GM12878 (cell line): ENCODE data around the gene ZNF469. TPM values are rescaled to one million over a fixed set of nuclear protein-coding genes. Genes with fewer than 3 reads are reported as not detected.

Source experiments
- ATAC-seq: fragments of 200-7000 bp; cut with Tn5 transposase; 3 replicates; pipeline ENCODE4 v1.9.1; 2020; ENCODE audit warnings: mild to moderate bottlenecking, moderate library complexity
- BruUV-seq: library from RNA; stranded (reverse); fragments of 400-500 nt; replicated peaks from 2 replicates; lab custom pipeline; 2021; lab: Mats Ljungman, UMichigan
- CTCF ChIA-PET: fragments of 300-600 bp; sonication (Branson Sonifier 250); formaldehyde crosslinking; extraction: SDS; loops from one replicate; lab custom pipeline; 2021; ENCODE audit warnings: inconsistent platforms; lab: Yijun Ruan, JAX
- POLR2A ChIA-PET: fragments of 350-600 bp; formaldehyde crosslinking; extraction: SDS; loops from one replicate; lab custom pipeline; 2021; ENCODE audit warnings: inconsistent platforms; lab: Charles Lee
- RAD21 ChIA-PET: fragments of 300-600 bp; sonication (Branson Sonifier 250); formaldehyde crosslinking; loops from one replicate; lab custom pipeline; 2023; ENCODE audit warnings: antibody characterized with exemption; ENCODE audit not compliant: unreplicated experiment; lab: Charles Lee
- SMC1A ChIA-PET: fragments of 300-600 bp; sonication (Branson Sonifier 250); formaldehyde crosslinking; loops from one replicate; lab custom pipeline; 2023; ENCODE audit not compliant: unreplicated experiment, uncharacterized antibody; lab: Charles Lee
- DNase-seq: peaks from one replicate; pipeline ENCODE4 v3.0.0-alpha.2; 2011; ENCODE audit warnings: low read depth, low spot score
- FAIRE-seq: peaks from 3 replicates; lab custom pipeline; 2011; peaks lifted over from hg19 to GRCh38; lab: Jason Lieb, UNC
- H2AFZ ChIP-seq: 2 replicates; pipeline ENCODE4 v1.6.0; 2011; ENCODE audit warnings: low read depth, low read length, control low read depth; ENCODE audit not compliant: control insufficient read depth
- H3K27ac ChIP-seq: 2 replicates; pipeline ENCODE4 v1.5.1; 2011; ENCODE audit warnings: control low read depth; ENCODE audit not compliant: control insufficient read depth, insufficient read depth
- H3K27me3 ChIP-seq, 2 experiments: replicated peaks in 1 of 2; 2 replicates each; pipeline versions ENCODE4 v1.6.0 to v1.6.1; 2011; ENCODE audit warnings: low read length in 1 of 2; ENCODE audit not compliant: control insufficient read depth in 2 of 2, insufficient read depth in 2 of 2
- H3K36me3 ChIP-seq, 2 experiments: 2 replicates each; pipeline ENCODE4 v1.5.1; 2011; ENCODE audit warnings: low read length in 1 of 2; ENCODE audit not compliant: control insufficient read depth in 2 of 2, insufficient read depth in 2 of 2
- H3K4me1 ChIP-seq: 2 replicates; pipeline ENCODE4 v1.6.1; 2011; ENCODE audit warnings: mild to moderate bottlenecking, low read length, moderate library complexity, mixed read lengths; ENCODE audit not compliant: control insufficient read depth, insufficient read depth
- H3K4me2 ChIP-seq: 2 replicates; pipeline ENCODE4 v1.6.0; 2011; ENCODE audit warnings: control low read depth; ENCODE audit not compliant: control insufficient read depth, insufficient read depth
- H3K4me3 ChIP-seq: fragments of 200-600 bp; sonication (generic); 2 replicates; pipeline ENCODE4 v1.5.1; 2016
- H3K79me2 ChIP-seq: 2 replicates; pipeline ENCODE4 v1.6.0; 2011; ENCODE audit warnings: low read length; ENCODE audit not compliant: control insufficient read depth, insufficient read depth
- H3K9ac ChIP-seq: 2 replicates; pipeline ENCODE4 v1.8.0; 2011; ENCODE audit warnings: low read length, control low read depth, mixed read lengths; ENCODE audit not compliant: control insufficient read depth, insufficient read depth
- H3K9me3 ChIP-seq: replicated peaks from 3 replicates; pipeline ENCODE4 v1.5.1; 2011; ENCODE audit warnings: mild to moderate bottlenecking, low read length; ENCODE audit not compliant: control insufficient read depth, insufficient read depth
- H4K20me1 ChIP-seq: 2 replicates; pipeline ENCODE4 v1.6.0; 2011; ENCODE audit not compliant: control insufficient read depth, insufficient read depth
- CBX5 ChIP-seq: sonication (generic); IDR thresholded peaks from 2 replicates; pipeline ENCODE4 v1.6.1; 2016; ENCODE audit warnings: low read depth, moderate library complexity, mild to moderate bottlenecking, inconsistent platforms
- CUX1 ChIP-seq: IDR thresholded peaks from 2 replicates; pipeline ENCODE4 v1.6.1; 2012; ENCODE audit warnings: improper control_type of control experiment, low read depth, low read length; ENCODE audit not compliant: insufficient replicate concordance
- FOS ChIP-seq: IDR thresholded peaks from 3 replicates; pipeline ENCODE4 v1.6.1; 2011; ENCODE audit warnings: borderline replicate concordance; ENCODE audit not compliant: insufficient read length; ENCODE audit errors: extremely low read depth
- NR2C1 ChIP-seq: fragments of 450-650 bp; IDR thresholded peaks from 2 replicates; pipeline ENCODE4 v1.6.1; 2017; ENCODE audit warnings: antibody characterized with exemption, mild to moderate bottlenecking, moderate library complexity
- NR2C2 ChIP-seq: IDR thresholded peaks from 2 replicates; pipeline ENCODE4 v1.6.1; 2011; ENCODE audit warnings: borderline replicate concordance, low read depth; ENCODE audit not compliant: control insufficient read depth, insufficient read length
- WGBS: methylation state at CpG from one replicate; pipeline ENCODE4 v1.1.6; 2016; ENCODE audit warnings: low lambda C conversion rate; ENCODE audit not compliant: insufficient replicate concordance, insufficient coverage; ENCODE audit errors: missing lambda C conversion rate; 5-methylcytosine and 5-hydroxymethylcytosine counted together
- in situ Hi-C: fragments of 300-500 bp; cut with MboI; formaldehyde crosslinking; loops from 9 replicates; pipeline ENCODE4 v1.14.3; 2018; ENCODE audit warnings: mixed read lengths
- intact Hi-C: fragments of 100-400 bp; cut with micrococcal nuclease; formaldehyde crosslinking; loops from one replicate; pipeline ENCODE4 v1.14.2; 2022; ENCODE audit not compliant: unreplicated experiment
- polyA plus RNA-seq, 11 experiments: library from polyadenylated mRNA; depleted of rRNA in 4 of 11; unstranded in 6 of 11; stranded (reverse) in 5 of 11; fragments of >200 nt; fragmentation: Nextera tagmentation in 4 of 11; fragmentation: Illumina TruSeq in 1 of 11; extraction: Ambion mirVana in 4 of 11; extraction: Trizol in 1 of 11; gene quantifications; 1 replicate in 1 of 11; 2 replicates in 10 of 11; pipeline versions ENCODE4 v1.2.1 to v1.2.3, GENCODE V29; 2011 to 2016; ENCODE audit warnings: inconsistent platforms in 2 of 11, missing spikeins in 2 of 11, low read depth in 1 of 11
- total RNA-seq, 4 experiments: library from RNA; depleted of rRNA in 3 of 4; stranded (reverse); fragments of >200 nt in 3 of 4; fragmentation: Illumina TruSeq in 1 of 4; extraction: Trizol in 1 of 4; gene quantifications; 2 replicates each; pipeline versions ENCODE4 v1.2.1 to v1.2.3, GENCODE V29; 2013 to 2021

Gene ZNF469
- total and polyA plus RNA-seq, 10 of the 15 experiments (the other 5 are each of a cell fraction or from before 2014, with no cell fraction given) = 0.01 to 0.21 (median 0.04) TPM; not detected in 3

GRCh38 chr16:88419790-88420189, 37.0 kb downstream of the ZNF469 start:
- WGBS = 49% methylated on average over 10 of the region's 10 CpGs
- TF ChIP-seq CUX1 (no peak), NR2C2 (no peak), CBX5 (no peak), FOS (no peak), NR2C1 (no peak)

More at GRCh38 chr16:88419790-88420189, 37.0 kb downstream of the ZNF469 start:
- POLR2A ChIA-PET = no interaction called here
- H3K79me2 ChIP-seq = no peaks in the 10 kb centered on the region
- in situ Hi-C loops (no loop called here), intact Hi-C loops (no loop called here)
- ATAC-seq (no peak), DNase-seq (no peak), FAIRE-seq (no peak)
- no peaks in the 10 kb centered on the region for H3K4me1 ChIP-seq
- SMC1A ChIA-PET = no interaction called here
- no peaks in the 10 kb centered on the region for H3K36me3 ChIP-seq
- H2AFZ ChIP-seq = no peak overlapping the region
- no peaks in the 10 kb centered on the region for H4K20me1 ChIP-seq
- CTCF ChIA-PET = no interaction called here
- RAD21 ChIA-PET = no interaction called here
- BruUV-seq = no TSS peak
- H3K27me3 ChIP-seq = no peaks in the 10 kb centered on the region; a peak in 1 of 4 replicates
- H3K9me3 ChIP-seq = no peaks in the 10 kb centered on the region
- H3K4me3 ChIP-seq = no peak overlapping the region
- H3K27ac ChIP-seq = no peak overlapping the region
- no peak overlapping the region for H3K4me2 ChIP-seq
- H3K9ac ChIP-seq = no peak overlapping the region
